Bronchial smooth muscle cell (primary cell): ENCODE data around the gene MS4A8. TPM values are rescaled to one million over a fixed set of nuclear protein-coding genes. Genes with fewer than 3 reads are reported as not detected.

ENCODE experiments used
- total RNA-seq: library from RNA; depleted of rRNA; stranded (reverse); fragments of >200 nt; gene quantifications from 2 replicates; pipeline ENCODE4 v1.2.1, GENCODE V29; 2014

Gene MS4A8
- total RNA-seq, result not detected in 2 replicates

GRCh38 chr11:60699284-60699691, at the start of gene MS4A8:
Gene MS4A8 (plus strand): TSS chr11:60699612. CDS start chr11:60700861, 1,249 bp downstream.

GRCh38 chr11:60724420-60724819, 25.0 kb downstream of the MS4A8 start, which contains the start of gene MS4A18:
Gene MS4A18 (plus strand): TSS chr11:60724720.

GRCh38 chr11:60756307-60757032, 57.1 kb downstream of the MS4A8 start, which contains the start of gene MS4A15:
Gene MS4A15 (plus strand): TSS chr11:60756867. CDS start chr11:60763734, 6,867 bp downstream.

Other genes starting within 250 kb of the MS4A8 start
- gene MS4A1, start 243.8 kb upstream of the MS4A8 start, total RNA-seq, result not detected in 2 replicates
- gene MS4A12, start 206.8 kb upstream of the MS4A8 start, total RNA-seq, result not detected in 2 replicates
- not detected in 2 replicates for gene MS4A13, start 184.2 kb upstream of the MS4A8 start, total RNA-seq
- not detected in 2 replicates for gene MS4A18, start 25.1 kb downstream of the MS4A8 start, total RNA-seq
- not detected in 2 replicates for gene MS4A15, start 57.3 kb downstream of the MS4A8 start, total RNA-seq
- not detected in 2 replicates for gene MS4A10, start 85.7 kb downstream of the MS4A8 start, total RNA-seq
- gene CCDC86, start 142.5 kb downstream of the MS4A8 start, total RNA-seq, result 1.2 and 3.3 TPM in 2 replicates
- 0.16 and 1.5 TPM in 2 replicates for gene PTGDR2, start 156.3 kb downstream of the MS4A8 start, total RNA-seq
- 0.32 TPM in 1 of 2 replicates, not detected in the other for gene ZP1, start 167.9 kb downstream of the MS4A8 start, total RNA-seq
- gene PRPF19, start 207.0 kb downstream of the MS4A8 start, total RNA-seq, result 29.6 and 32.6 TPM in 2 replicates
- gene TMEM109, start 214.5 kb downstream of the MS4A8 start, total RNA-seq, result 17.7 and 23.8 TPM in 2 replicates
- 9.0 and 10.7 TPM in 2 replicates for gene TMEM132A, start 224.8 kb downstream of the MS4A8 start, total RNA-seq